Subcutaneous adipose tissue (tissue), 4 donors: ENCODE data around the gene SYT9. TPM values are rescaled to one million over a fixed set of nuclear protein-coding genes. Genes with fewer than 3 reads are reported as not detected.

ENCODE experiments used
- total RNA-seq, 4 donors: library from RNA; depleted of rRNA; stranded (reverse); fragments of >200 nt; gene quantifications; one replicate each; pipeline ENCODE4 v1.1.0, GENCODE V29; 2016
- TF ChIP-seq, protein P1 (sequence below): fragments of 450-650 bp; IDR thresholded peaks from one replicate; pipeline ENCODE4 v1.5.1; 2016; ENCODE audit warnings: low read depth, mild to moderate bottlenecking, control low read depth, antibody characterized with exemption, moderate library complexity

SYT9 gene
- total RNA-seq, 4 donors from 2014 or later = not detected

GRCh38 chr11:7490535-7490934 is 238.8 kb downstream of the SYT9 start:
- TF ChIP-seq, protein P1, sequence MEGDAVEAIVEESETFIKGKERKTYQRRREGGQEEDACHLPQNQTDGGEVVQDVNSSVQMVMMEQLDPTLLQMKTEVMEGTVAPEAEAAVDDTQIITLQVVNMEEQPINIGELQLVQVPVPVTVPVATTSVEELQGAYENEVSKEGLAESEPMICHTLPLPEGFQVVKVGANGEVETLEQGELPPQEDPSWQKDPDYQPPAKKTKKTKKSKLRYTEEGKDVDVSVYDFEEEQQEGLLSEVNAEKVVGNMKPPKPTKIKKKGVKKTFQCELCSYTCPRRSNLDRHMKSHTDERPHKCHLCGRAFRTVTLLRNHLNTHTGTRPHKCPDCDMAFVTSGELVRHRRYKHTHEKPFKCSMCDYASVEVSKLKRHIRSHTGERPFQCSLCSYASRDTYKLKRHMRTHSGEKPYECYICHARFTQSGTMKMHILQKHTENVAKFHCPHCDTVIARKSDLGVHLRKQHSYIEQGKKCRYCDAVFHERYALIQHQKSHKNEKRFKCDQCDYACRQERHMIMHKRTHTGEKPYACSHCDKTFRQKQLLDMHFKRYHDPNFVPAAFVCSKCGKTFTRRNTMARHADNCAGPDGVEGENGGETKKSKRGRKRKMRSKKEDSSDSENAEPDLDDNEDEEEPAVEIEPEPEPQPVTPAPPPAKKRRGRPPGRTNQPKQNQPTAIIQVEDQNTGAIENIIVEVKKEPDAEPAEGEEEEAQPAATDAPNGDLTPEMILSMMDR = no peak

- TF ChIP-seq, protein P1 = no peak
These were observed 240.5 kb downstream of the SYT9 start for GRCh38 chr11:7492253-7492652.

DNA sequence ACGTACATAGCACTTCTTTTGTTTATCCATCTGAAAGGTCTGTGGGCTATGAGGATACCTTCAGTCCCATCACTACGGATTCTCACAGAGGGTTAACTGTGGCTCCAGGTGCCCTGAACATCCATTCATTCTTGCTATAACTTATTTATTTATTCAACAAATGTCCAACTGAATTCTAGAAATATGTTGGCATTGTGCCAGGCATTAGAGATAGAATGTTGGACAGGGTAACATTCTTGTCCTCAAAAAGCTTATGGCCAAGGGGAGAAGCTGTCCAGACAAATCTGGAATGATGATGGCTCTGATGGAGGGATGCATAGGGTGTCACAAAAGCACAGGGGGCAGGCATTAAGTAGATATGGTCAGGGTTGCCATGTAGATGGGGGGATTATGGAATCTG is 242.0 kb downstream of the SYT9 start:
- TF ChIP-seq, protein P1 = no peak

GRCh38 chr11:7494086-7494745 is 242.5 kb downstream of the SYT9 start:
- TF ChIP-seq, protein P1 = no peak

- TF ChIP-seq, protein P1 = no peak
These were observed 244.3 kb downstream of the SYT9 start for GRCh38 chr11:7495882-7496551.

- TF ChIP-seq, protein P1 = no peak
These were observed 246.5 kb downstream of the SYT9 start for GRCh38 chr11:7498193-7498592.

GRCh38 chr11:7499081-7499480 is 247.4 kb downstream of the SYT9 start:
- TF ChIP-seq, protein P1 = no peak
